SK-N-SH (cell line): Measurements from ENCODE around the gene MCEMP1.

Experiments used
- EP300 ChIP-seq, 2 experiments: IDR thresholded peaks; 2 replicates each; pipeline versions ENCODE4 v1.4.0 to v1.6.1; 2012; ENCODE audit warnings: borderline replicate concordance in 1 of 2, low read depth in 1 of 2, low read length in 1 of 2
- SIN3A ChIP-seq: IDR thresholded peaks from 2 replicates; pipeline ENCODE4 v1.6.1; 2012; ENCODE audit warnings: low read depth, mild to moderate bottlenecking, low read length, moderate library complexity, borderline replicate concordance
- SMC3 ChIP-seq: IDR thresholded peaks from 2 replicates; pipeline ENCODE4 v1.6.1; 2012; ENCODE audit warnings: low read depth, low read length, improper control_type of control experiment
- TF ChIP-seq, protein P1 (sequence below): fragments of 200-600 bp; sonication (generic); IDR thresholded peaks from 2 replicates; pipeline ENCODE4 v1.6.1; 2017; ENCODE audit warnings: antibody characterized with exemption, mild to moderate bottlenecking, moderate library complexity

DNA sequence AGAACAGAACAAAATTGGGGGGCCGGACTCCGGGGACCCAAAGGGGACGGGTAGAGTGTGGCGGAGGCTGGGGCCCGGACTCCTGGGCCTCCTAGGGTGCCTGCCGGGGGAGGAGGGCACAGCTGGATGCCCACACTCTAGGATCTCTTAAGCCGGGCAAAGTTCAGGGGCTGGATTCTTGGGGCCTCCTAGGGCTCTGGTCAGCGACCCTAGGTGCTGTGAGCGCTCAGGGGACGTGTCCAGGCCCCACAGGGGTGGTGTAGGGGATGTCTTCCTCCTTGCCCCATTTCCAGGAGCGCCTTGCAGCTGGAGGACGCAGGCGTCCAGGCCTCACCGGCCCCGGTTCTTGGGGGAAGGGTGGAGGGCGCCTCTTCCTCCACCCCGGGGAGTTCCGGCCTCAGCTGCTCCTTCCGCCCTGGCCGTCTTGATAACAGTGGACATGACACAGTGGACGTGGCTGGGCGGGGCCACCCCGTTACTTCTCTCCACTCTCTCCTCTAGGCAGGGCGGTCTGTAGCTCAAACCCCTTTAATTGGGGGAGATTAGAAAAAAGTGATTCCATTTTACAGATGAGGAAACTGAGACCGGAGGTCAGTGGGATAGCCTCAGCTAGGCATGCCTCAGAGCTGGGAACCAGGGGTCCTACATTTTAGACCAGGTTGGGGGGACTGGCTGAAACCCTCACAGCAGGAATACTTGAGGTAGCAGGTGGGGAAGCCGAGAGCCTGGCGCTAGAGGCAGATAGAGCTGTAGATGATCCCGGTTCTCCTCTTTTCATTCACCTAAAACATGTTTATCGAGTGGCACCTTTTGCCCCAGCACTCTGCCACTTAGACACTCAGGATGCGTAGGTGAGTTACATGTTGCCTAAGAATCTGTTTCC, 39.3 kb upstream of the MCEMP1 start:
- TF ChIP-seq EP300 (IDR thresholded peaks at IDR 0.05; ENCODE audit: borderline replicate concordance in 1 of 2, low read depth in 1 of 2, low read length in 1 of 2) (no peak), SIN3A (no peak), SMC3 (no peak)
- TF ChIP-seq, protein P1, sequence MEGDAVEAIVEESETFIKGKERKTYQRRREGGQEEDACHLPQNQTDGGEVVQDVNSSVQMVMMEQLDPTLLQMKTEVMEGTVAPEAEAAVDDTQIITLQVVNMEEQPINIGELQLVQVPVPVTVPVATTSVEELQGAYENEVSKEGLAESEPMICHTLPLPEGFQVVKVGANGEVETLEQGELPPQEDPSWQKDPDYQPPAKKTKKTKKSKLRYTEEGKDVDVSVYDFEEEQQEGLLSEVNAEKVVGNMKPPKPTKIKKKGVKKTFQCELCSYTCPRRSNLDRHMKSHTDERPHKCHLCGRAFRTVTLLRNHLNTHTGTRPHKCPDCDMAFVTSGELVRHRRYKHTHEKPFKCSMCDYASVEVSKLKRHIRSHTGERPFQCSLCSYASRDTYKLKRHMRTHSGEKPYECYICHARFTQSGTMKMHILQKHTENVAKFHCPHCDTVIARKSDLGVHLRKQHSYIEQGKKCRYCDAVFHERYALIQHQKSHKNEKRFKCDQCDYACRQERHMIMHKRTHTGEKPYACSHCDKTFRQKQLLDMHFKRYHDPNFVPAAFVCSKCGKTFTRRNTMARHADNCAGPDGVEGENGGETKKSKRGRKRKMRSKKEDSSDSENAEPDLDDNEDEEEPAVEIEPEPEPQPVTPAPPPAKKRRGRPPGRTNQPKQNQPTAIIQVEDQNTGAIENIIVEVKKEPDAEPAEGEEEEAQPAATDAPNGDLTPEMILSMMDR, result no peak
